ENCODE measurements around the gene UGT2B10. TPM values are rescaled to one million over a fixed set of nuclear protein-coding genes. Genes with fewer than 3 reads are reported as not detected.

UGT2B10 gene
- total RNA-seq, 1 experiment from 2014 or later, result not detected

DNA sequence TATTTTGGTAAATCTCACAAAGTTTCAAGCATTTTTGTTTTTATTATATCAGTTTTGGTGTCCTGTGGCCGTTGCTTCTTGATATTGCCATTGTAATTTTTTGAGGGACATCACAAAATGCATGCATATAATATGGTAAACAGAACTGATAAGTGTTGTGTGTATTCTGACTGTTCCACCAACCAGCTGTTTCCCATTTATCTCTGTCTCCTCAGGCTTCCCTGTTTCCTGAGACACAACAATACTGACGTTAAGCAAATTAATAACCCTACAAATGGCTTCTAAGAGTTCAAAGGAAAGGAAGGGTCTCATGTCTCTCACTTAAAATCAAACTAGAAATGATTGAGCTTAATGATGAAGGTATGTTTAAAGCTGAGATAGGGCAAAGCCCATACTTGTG lies 40.0 kb downstream of the UGT2B10 start:
- no peak for DNase-seq
- Mint-ChIP-seq H3K27me3 (ENCODE audit: low read depth) (no peaks in the 10 kb centered on the region), H3K36me3 (ENCODE audit: insufficient read depth in 1 of 3, low read depth in 3 of 3) (peaks cover 3 to 22% (median 3%) of the 10 kb centered on the region in 3 experiments; a peak in 6 of 7 replicates), H3K27ac (no peak overlapping the region), H3K4me1 (no peaks in the 10 kb centered on the region), H3K9me3 (peaks cover 14 to 15% of the 10 kb centered on the region in 2 experiments), H3K4me3 (no peak overlapping the region)
- Histone ChIP-seq H2BK12ac (ENCODE audit: insufficient read length, low read depth, low read length) (no peak overlapping the region), H3K14ac (ENCODE audit: insufficient read depth, low read length) (no peak overlapping the region), H2AK5ac (ENCODE audit: insufficient read length, low read length) (no peak overlapping the region), H3K9ac (ENCODE audit: extremely low read depth, insufficient read length, low read length) (no peak overlapping the region), H3K9me3 (ENCODE audit: control insufficient read depth, low read depth, low read length) (no peaks in the 10 kb centered on the region), H3K27ac (ENCODE audit: insufficient read length, low read depth, low read length) (no peak overlapping the region), H3K79me2 (ENCODE audit: insufficient read depth, low read length) (no peaks in the 10 kb centered on the region), H2BK120ac (ENCODE audit: low read depth, low read length, poor library complexity, severe bottlenecking) (no peak overlapping the region), H3K27me3 (ENCODE audit: insufficient read depth, low read length) (no peaks in the 10 kb centered on the region), H4K91ac (ENCODE audit: insufficient read length, low read depth, low read length) (no peak overlapping the region), H3K18ac (ENCODE audit: insufficient read length, low read depth, low read length) (no peak overlapping the region), H2AFZ (ENCODE audit: low read length) (no peak overlapping the region), H3T11ph (ENCODE audit: low read length) (no peak overlapping the region), H3K4me2 (ENCODE audit: insufficient read depth, insufficient read length, low read length) (no peak overlapping the region), H3K23ac (ENCODE audit: insufficient read length, low read depth, low read length) (no peak overlapping the region), H4K8ac (replicated peaks; ENCODE audit: insufficient read length, low read depth, low read length) (no peak overlapping the region), H2BK20ac (ENCODE audit: low read depth, low read length, poor library complexity, severe bottlenecking) (no peak overlapping the region), H3K4ac (ENCODE audit: low read depth, low read length) (no peak overlapping the region), H4K20me1 (ENCODE audit: control insufficient read depth, insufficient read depth, insufficient read length) (no peaks in the 10 kb centered on the region), H4K5ac (ENCODE audit: insufficient read length, low read depth, low read length) (no peak overlapping the region), H2BK15ac (ENCODE audit: low read depth, low read length) (no peak overlapping the region), H3K4me1 (ENCODE audit: insufficient read depth, low read length) (no peaks in the 10 kb centered on the region), H3K23me2 (ENCODE audit: insufficient read length, low read depth, low read length, poor library complexity, severe bottlenecking) (no peaks in the 10 kb centered on the region), H3K79me1 (ENCODE audit: insufficient read depth, low read depth, low read length, poor library complexity, severe bottlenecking) (no peaks in the 10 kb centered on the region), H3K56ac (ENCODE audit: insufficient read length, low read depth, low read length) (no peak overlapping the region), H2BK5ac (ENCODE audit: insufficient read length, low read length) (no peak overlapping the region)
- no CpG with 5 or more reads among the region's 2 CpGs for WGBS (ENCODE audit: extremely low coverage, insufficient read length, low lambda C conversion rate)
- TF ChIP-seq, protein P1, sequence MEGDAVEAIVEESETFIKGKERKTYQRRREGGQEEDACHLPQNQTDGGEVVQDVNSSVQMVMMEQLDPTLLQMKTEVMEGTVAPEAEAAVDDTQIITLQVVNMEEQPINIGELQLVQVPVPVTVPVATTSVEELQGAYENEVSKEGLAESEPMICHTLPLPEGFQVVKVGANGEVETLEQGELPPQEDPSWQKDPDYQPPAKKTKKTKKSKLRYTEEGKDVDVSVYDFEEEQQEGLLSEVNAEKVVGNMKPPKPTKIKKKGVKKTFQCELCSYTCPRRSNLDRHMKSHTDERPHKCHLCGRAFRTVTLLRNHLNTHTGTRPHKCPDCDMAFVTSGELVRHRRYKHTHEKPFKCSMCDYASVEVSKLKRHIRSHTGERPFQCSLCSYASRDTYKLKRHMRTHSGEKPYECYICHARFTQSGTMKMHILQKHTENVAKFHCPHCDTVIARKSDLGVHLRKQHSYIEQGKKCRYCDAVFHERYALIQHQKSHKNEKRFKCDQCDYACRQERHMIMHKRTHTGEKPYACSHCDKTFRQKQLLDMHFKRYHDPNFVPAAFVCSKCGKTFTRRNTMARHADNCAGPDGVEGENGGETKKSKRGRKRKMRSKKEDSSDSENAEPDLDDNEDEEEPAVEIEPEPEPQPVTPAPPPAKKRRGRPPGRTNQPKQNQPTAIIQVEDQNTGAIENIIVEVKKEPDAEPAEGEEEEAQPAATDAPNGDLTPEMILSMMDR (conservative IDR thresholded peaks at IDR 0.05), result no peak

All from H9 (cell line).